ENCODE results near the gene TTI1. TPM values are rescaled to one million over a fixed set of nuclear protein-coding genes. Genes with fewer than 3 reads are reported as not detected.
"Not testable (repeated sequence)": the region's sequence is repeated elsewhere in the genome, so short reads cannot be mapped to it uniquely, and the experiment has no call there.

Gene TTI1
- total RNA-seq, 1 experiment from 2014 or later: 16.1 TPM

DNA sequence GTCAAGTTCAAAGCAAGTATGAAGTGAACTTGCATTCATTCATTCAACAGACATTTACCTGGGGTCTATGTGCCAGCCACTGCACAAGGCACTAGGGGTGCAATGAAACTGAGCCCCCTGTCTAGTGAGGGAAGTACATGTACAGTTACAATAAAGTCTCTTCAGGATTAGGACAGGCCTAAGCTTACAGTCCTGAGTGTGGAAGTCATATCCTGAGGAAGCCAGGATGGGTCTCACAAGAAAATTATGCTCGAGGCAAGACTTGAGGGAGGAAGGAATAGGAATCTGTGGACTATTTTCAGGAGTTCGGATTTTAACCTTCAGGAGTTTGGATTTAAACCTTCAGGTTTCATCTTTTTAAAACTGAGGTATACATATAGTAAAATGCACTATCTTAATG, 19.4 kb downstream of the TTI1 start:
- H3K4me3 ChIP-seq: no peak overlapping the region
- H3K27me3 ChIP-seq (replicated peaks): no peaks in the 10 kb centered on the region
- no peak for DNase-seq (ENCODE audit: low read depth in 1 of 2, low spot score in 2 of 2)
- peaks cover 3% of the 10 kb centered on the region; the same call in 1 of the 2 replicates for H3K9me3 ChIP-seq (replicated peaks)
- H3K36me3 ChIP-seq: peaks cover 69% of the 10 kb centered on the region
- H3K4me1 ChIP-seq (replicated peaks): no peaks in the 10 kb centered on the region
- H3K27ac ChIP-seq: no peak overlapping the region

DNA sequence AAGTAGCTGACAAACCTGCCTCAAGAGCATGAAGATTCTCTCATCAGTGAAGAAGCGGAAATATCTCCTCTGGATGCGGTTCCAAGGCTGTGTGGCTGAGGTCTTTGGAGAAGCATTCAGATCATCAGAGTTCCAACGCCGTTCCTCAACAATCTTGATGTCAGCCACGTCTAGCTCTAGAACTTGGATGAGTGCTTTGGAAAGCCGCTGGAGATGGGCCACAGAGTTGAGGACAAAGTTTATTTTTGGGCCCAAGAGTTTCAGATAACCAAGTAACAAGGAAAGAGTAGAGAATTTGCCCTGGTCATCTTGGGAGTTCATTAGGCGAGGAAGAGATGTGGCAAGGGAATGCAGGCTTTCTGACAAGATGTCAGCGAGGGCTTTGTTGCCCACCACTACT, 20.9 kb downstream of the TTI1 start:
- no peak for DNase-seq (ENCODE audit: low read depth in 1 of 2, low spot score in 2 of 2)
- peaks cover 67% of the 10 kb centered on the region for H3K36me3 ChIP-seq
- H3K4me3 ChIP-seq: no peak overlapping the region
- no peak overlapping the region for H3K27ac ChIP-seq
- no peaks in the 10 kb centered on the region; the same call in 1 of the 2 replicates for H3K9me3 ChIP-seq (replicated peaks)
- no peaks in the 10 kb centered on the region for H3K4me1 ChIP-seq (replicated peaks)
- no peaks in the 10 kb centered on the region for H3K27me3 ChIP-seq (replicated peaks)

DNA sequence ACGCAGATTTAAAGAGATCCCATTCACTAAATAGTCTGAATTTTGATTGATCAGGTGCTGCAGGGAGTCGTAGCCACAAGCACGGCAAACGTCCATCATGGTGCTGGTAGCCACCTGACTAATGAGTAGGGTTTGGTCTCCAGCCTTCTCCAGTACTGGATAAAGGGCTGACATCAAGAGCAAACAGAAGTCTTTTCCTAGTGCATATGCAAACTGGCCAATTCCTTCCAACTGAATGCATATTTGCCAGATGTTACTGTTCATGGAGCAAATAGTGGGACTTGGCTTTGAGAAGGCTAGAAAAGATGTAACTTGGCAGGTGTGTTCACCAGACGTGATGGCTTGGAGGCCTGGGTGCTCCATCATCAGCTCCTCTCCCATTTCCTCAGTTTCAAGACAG, 21.6 kb downstream of the TTI1 start:
- no peak for DNase-seq (ENCODE audit: low read depth in 1 of 2, low spot score in 2 of 2)
- Histone ChIP-seq H3K27me3 (replicated peaks) (no peaks in the 10 kb centered on the region), H3K36me3 (peaks cover 61% of the 10 kb centered on the region)

DNA sequence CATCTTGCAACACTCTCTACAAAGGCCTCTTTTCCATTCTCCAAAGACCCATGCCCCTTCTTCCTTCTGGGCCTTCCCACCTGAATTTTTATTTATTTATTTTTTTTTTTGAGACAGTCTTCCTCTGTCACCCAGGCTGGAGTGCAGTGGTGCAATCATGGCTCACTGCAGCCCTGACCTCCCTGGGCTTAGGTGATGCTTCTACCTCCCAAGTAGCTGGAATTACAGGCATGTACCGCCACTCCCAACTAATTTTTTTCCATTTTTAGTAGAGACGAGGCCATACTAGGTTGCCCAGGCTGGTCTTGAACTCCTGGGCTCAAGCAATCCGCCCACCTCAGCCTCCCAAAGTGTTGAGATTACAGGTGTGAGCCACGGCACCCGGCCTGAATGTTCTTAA, 23.8 kb downstream of the TTI1 start:
- not testable (repeated sequence) for H3K27me3 ChIP-seq (replicated peaks); H3K4me1 ChIP-seq (replicated peaks); H3K4me3 ChIP-seq; DNase-seq (ENCODE audit: low read depth in 1 of 2, low spot score in 2 of 2); H3K9me3 ChIP-seq (replicated peaks); H3K27ac ChIP-seq
- H3K36me3 ChIP-seq: peaks cover 55% of the 10 kb centered on the region

More for the DNA sequence above, 21.6 kb downstream of the TTI1 start:
- Histone ChIP-seq H3K4me1 (replicated peaks) (no peaks in the 10 kb centered on the region), H3K4me3 (no peak overlapping the region), H3K27ac (no peak overlapping the region), H3K9me3 (replicated peaks) (no peaks in the 10 kb centered on the region; the same call in 1 of the 2 replicates)

DNA sequence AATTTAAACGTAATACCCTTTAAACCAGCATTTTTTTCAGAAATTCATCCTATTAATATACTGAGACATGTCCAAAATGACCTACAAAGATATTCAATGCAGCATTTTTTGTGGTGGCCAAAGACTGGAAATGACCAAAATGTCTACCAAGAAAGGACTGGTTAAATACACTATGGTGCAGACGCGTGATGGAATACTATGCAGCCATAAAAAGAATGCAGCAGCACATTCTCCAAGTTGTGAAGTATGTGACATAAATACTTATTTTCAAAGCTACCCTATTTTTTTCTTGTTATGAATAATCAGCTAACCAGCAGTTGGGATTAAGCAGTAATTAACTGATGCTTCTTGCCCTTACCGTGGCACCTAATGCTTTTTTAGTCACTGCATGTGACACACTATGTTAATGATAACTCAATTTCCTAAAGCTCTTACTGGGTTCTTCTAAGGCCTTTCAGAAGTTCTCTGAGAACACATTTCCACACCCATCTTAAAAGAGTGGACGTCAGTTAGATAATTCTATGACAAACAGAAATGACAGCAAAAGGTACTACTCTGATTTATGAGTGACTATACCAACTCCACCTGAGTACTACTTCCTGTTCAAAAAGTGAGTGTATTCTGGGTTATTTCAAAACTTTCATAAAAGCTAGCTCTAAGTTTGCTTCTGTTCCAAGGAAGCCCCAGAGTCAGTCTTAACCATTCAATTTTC, 24.9 kb downstream of the TTI1 start:
- Histone ChIP-seq H3K36me3 (peaks cover 52% of the 10 kb centered on the region), H3K9me3 (replicated peaks) (no peaks in the 10 kb centered on the region), H3K4me3 (no peak overlapping the region), H3K4me1 (replicated peaks) (no peaks in the 10 kb centered on the region), H3K27ac (no peak overlapping the region), H3K27me3 (replicated peaks) (no peaks in the 10 kb centered on the region)
- DNase-seq (ENCODE audit: low read depth in 1 of 2, low spot score in 2 of 2): no peak

DNA sequence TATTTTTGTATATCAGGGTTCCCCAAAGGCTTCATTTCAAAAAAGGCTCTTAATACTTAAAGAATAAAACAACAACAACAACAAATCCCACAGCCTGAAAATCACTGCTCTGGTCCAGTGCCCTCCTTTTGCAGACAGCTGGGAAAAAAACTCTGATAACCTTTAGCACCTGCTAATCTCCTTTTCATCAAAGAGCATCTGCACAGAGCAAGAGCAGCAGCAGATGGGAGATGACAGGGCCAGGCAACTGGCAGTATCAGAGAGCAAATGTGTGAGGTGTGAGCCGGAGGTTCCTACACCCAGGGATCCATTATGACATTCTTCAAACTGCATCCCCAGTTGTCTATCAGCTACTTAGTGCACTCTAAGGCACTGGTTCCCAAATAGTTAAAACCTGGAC, 25.7 kb downstream of the TTI1 start:
- peaks cover 47% of the 10 kb centered on the region for H3K36me3 ChIP-seq
- no peak for DNase-seq (ENCODE audit: low read depth in 1 of 2, low spot score in 2 of 2)
- H3K27ac ChIP-seq: no peak overlapping the region
- no peaks in the 10 kb centered on the region for H3K27me3 ChIP-seq (replicated peaks)
- H3K9me3 ChIP-seq (replicated peaks): no peaks in the 10 kb centered on the region
- no peak overlapping the region for H3K4me3 ChIP-seq
- no peaks in the 10 kb centered on the region for H3K4me1 ChIP-seq (replicated peaks)

DNA sequence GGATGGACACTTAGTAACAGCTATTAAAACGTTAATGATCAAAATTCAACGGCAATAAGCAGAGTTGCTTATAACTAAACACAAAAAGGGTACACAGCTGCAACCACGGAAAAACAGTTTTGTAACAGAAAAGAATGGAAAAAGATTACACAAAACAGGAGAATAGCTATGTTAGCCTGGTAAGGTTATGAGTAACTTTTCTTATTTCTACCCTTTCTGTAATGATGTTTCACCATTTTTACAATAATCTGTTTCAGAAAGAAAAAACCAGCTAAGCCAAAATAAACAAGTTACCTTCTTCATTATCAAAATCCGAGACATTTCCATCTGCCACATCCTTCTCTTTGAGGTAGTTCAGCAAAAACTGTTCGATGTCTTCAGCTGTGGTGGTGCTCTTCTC, 27.4 kb downstream of the TTI1 start:
- peaks cover 13% of the 10 kb centered on the region for H3K4me1 ChIP-seq (replicated peaks)
- H3K27me3 ChIP-seq (replicated peaks): no peaks in the 10 kb centered on the region
- no peaks in the 10 kb centered on the region for H3K9me3 ChIP-seq (replicated peaks)
- H3K36me3 ChIP-seq: peaks cover 47% of the 10 kb centered on the region
- H3K27ac ChIP-seq: no peak overlapping the region
- H3K4me3 ChIP-seq: no peak overlapping the region
- DNase-seq (ENCODE audit: low read depth in 1 of 2, low spot score in 2 of 2): no peak

DNA sequence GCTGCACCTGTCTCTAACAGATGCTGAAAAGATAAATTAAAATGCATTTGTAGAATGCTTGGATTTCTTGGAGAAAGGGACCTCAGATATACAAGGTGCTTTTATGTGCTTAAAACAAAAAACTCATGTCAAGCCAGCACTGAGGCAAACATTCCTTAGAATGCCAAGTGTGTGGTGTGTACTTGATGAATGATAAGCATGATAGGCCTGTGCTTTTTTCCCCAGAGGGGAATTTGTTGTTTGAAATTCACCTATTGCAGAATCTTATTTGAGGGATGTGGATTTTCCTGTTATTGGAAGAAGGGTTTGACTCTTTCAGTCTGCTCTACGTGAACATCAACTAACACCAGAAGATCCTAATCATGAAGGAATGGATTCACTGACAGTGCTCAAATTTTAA, 28.8 kb downstream of the TTI1 start:
- DNase-seq (ENCODE audit: low read depth in 1 of 2, low spot score in 2 of 2): no peak
- Histone ChIP-seq H3K4me1 (replicated peaks) (peaks cover 14% of the 10 kb centered on the region), H3K9me3 (replicated peaks) (no peaks in the 10 kb centered on the region), H3K27ac (no peak overlapping the region), H3K27me3 (replicated peaks) (no peaks in the 10 kb centered on the region), H3K36me3 (peaks cover 50% of the 10 kb centered on the region), H3K4me3 (no peak overlapping the region)

DNA sequence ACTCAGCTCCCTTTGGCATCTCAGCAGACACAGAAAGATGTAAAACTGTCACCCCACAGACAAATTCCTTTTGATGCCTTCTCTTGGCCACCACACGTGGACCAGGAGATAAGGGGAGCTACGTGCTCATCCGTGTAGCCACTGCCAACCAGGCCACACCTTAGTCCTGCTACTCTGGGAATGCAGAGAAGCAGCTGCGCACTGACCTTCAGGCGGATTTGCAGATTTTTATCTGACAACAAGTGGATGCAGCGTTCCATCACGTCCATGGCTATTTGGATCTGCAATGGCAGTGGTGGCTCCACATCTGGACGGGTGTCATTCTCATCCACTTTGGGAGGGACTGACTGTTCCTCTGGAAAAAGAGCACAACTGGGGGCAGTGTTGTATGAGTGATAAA, 30.8 kb downstream of the TTI1 start:
- Histone ChIP-seq H3K4me1 (replicated peaks) (peaks cover 14% of the 10 kb centered on the region), H3K27ac (no peak overlapping the region), H3K27me3 (replicated peaks) (no peaks in the 10 kb centered on the region), H3K36me3 (peaks cover 60% of the 10 kb centered on the region), H3K9me3 (replicated peaks) (no peaks in the 10 kb centered on the region), H3K4me3 (no peak overlapping the region)
- no peak for DNase-seq (ENCODE audit: low read depth in 1 of 2, low spot score in 2 of 2)

DNA sequence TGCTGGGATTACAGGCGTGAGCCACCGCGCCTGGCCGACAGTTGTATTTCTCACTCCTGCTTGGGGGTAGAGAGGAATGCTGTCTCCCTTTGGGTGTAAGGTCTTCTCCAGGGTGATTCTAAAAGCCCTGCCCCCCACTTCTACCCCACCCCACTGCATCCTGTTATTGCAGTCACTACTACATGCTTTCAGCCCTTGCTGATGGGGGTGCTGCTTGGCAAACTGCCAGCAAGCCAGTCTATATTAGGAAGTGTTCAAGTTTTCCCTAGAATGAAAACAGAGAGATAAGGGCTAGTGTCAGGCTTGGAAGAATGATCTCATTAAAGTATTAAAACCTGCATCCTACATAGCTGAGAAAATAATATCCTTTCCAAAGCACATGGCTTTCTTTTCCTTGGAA, 31.3 kb downstream of the TTI1 start:
- H3K27me3 ChIP-seq (replicated peaks): no peaks in the 10 kb centered on the region
- H3K36me3 ChIP-seq: peaks cover 63% of the 10 kb centered on the region
- H3K9me3 ChIP-seq (replicated peaks): no peaks in the 10 kb centered on the region
- H3K27ac ChIP-seq: peak overlapping the region; percentile 48
- peaks cover 14% of the 10 kb centered on the region for H3K4me1 ChIP-seq (replicated peaks)
- no peak for DNase-seq (ENCODE audit: low read depth in 1 of 2, low spot score in 2 of 2)
- no peak overlapping the region for H3K4me3 ChIP-seq

DNA sequence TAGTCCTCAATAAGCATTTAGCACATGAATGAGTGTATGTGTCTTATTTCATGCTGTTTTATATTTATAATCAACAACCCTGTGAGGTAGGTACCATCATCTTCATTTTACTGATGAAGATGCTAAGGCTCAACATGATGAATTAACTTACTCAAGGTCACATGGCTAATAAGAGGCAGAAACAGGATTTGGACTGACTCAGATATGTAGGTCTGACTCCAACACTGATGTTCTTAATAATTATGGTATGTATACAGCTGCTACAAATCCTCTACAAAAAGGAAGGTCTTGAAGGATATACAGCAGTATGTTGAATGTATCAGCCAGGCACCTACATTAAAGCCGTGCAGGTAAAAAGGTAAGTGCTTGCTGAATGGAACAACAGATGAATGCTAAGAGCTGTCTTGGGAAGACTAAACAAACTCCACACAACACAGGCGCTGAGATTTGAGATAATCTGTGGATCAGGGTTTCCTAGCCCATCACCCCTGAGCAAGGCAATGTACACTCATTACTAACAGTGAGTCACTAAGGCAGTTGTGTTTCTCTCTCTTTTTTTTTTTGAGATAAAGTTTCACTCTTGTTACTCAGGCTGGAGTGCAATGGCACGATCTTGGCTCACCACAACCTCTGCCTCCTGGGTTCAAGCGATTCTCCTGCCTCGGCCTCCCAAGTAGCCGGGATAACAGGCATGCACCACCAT, 31.9 kb downstream of the TTI1 start:
- H3K4me3 ChIP-seq: no peak overlapping the region
- H3K27me3 ChIP-seq (replicated peaks): no peaks in the 10 kb centered on the region
- peaks cover 14% of the 10 kb centered on the region for H3K4me1 ChIP-seq (replicated peaks)
- H3K27ac ChIP-seq: peak overlapping the region; percentile 48
- peaks cover 70% of the 10 kb centered on the region for H3K36me3 ChIP-seq
- DNase-seq (ENCODE audit: low read depth in 1 of 2, low spot score in 2 of 2): peak in 1 of 2 experiments; percentile 40
- H3K9me3 ChIP-seq (replicated peaks): no peaks in the 10 kb centered on the region

DNA sequence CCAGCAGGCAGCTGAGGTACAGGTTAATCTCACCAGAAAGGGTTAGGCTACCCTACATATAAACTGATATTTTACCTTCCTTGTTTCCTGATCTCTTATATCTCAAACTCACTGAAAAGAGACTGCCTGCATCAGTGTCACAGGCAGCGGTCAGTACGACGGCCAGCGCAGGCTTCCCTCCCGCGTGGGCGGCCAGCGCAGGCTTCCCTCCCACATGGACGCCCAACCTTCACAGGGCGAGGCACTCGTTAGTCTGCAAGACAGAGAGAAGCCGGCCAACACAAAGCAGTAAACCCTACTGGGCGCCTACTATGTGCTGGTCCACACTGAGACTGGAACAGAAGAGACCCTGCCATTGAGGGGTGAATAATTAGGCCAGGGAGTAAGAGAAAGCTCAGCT, 33.0 kb downstream of the TTI1 start:
- no peak for DNase-seq (ENCODE audit: low read depth in 1 of 2, low spot score in 2 of 2)

DNA sequence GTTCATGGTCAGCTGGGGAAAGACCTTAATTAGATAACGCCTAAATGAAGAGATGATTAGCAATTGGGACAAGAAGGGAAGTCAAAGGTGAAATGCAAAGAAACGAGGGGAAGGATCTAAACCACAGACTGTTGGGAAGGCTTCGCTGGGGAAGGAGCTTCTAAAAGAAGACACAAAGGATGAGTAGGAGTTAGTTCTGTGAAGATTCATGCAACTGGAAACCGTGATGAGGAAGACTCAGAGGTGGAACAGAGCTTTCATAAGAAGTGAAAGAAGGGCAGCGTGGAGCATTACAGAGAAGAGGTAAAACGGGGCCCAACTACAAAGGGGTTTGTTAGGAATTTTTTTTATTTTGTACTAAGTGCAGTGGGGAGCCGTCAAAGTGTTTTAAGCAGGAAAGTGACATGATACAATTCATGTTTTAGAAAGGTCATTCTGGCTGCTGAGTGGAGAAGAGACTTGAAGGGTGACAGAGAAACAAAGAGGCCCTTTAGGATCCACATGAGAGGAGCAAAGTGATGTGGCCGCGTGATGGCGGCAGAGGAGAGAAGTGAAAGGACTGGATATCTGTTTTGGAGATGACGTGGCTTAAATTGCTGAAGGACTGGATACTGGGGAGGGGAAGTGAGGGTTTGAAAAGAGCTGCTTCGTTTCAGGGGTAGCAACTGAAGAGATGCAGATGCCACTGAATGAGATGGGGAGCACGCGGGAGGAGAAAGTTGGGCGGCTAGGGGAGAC, 33.6 kb downstream of the TTI1 start:
- Histone ChIP-seq H3K27me3 (replicated peaks) (no peaks in the 10 kb centered on the region), H3K36me3 (peaks cover 82% of the 10 kb centered on the region), H3K9me3 (replicated peaks) (no peaks in the 10 kb centered on the region), H3K4me1 (replicated peaks) (peaks cover 19% of the 10 kb centered on the region), H3K27ac (no peak overlapping the region), H3K4me3 (no peak overlapping the region)
- DNase-seq (ENCODE audit: low read depth in 1 of 2, low spot score in 2 of 2): no peak

More for the DNA sequence above, 33.0 kb downstream of the TTI1 start:
- H3K9me3 ChIP-seq (replicated peaks): no peaks in the 10 kb centered on the region
- no peaks in the 10 kb centered on the region for H3K27me3 ChIP-seq (replicated peaks)
- no peak overlapping the region for H3K4me3 ChIP-seq
- H3K36me3 ChIP-seq: peaks cover 76% of the 10 kb centered on the region
- H3K27ac ChIP-seq: no peak overlapping the region
- peaks cover 14% of the 10 kb centered on the region for H3K4me1 ChIP-seq (replicated peaks)

DNA sequence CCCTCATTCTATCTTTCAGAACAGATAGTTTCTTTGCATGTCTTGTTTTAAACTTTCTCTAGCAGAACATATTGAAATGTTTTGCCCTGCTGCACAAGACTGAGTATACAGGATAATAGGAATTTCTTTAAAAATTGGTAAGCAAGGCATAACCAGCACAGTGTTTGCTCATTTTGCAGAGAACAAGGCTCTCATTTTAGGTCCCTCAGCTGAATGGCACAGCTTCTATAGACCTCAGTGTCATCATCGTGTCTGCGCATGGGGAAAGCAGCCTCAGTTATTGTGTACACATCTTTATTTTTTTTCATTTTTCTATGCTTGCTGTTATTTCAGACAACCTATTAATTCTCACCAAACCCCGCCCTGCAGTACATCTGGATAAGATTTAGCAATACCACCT, 35.7 kb downstream of the TTI1 start:
- no peaks in the 10 kb centered on the region for H3K27me3 ChIP-seq (replicated peaks)
- DNase-seq (ENCODE audit: low read depth in 1 of 2, low spot score in 2 of 2): no peak
- no peak overlapping the region for H3K4me3 ChIP-seq
- H3K27ac ChIP-seq: no peak overlapping the region
- peaks cover 31% of the 10 kb centered on the region for H3K4me1 ChIP-seq (replicated peaks)
- no peaks in the 10 kb centered on the region for H3K9me3 ChIP-seq (replicated peaks)
- H3K36me3 ChIP-seq: peaks cover 90% of the 10 kb centered on the region
